Testis (tissue), 2 donors: ENCODE results near the gene HSPD1.
A peak's percentile ranks its signal among the peaks of the same experiment; 100 is the strongest.

Experiments
- POLR2A ChIP-seq: fragments of 450-650 bp; IDR thresholded peaks from one replicate; pipeline ENCODE4 v1.6.1; 2017; ENCODE audit warnings: antibody characterized with exemption, mild to moderate bottlenecking, moderate library complexity
- TF ChIP-seq, protein P1 (sequence below), 3 experiments: fragments of 450-650 bp in 2 of 3; fragments of 200-600 bp in 1 of 3; sonication (generic) in 1 of 3; IDR thresholded peaks; one replicate each; pipeline ENCODE4 v1.5.1; 2016 to 2019; ENCODE audit warnings: antibody characterized with exemption in 3 of 3, mild to moderate bottlenecking in 2 of 3, moderate library complexity in 1 of 3

DNA sequence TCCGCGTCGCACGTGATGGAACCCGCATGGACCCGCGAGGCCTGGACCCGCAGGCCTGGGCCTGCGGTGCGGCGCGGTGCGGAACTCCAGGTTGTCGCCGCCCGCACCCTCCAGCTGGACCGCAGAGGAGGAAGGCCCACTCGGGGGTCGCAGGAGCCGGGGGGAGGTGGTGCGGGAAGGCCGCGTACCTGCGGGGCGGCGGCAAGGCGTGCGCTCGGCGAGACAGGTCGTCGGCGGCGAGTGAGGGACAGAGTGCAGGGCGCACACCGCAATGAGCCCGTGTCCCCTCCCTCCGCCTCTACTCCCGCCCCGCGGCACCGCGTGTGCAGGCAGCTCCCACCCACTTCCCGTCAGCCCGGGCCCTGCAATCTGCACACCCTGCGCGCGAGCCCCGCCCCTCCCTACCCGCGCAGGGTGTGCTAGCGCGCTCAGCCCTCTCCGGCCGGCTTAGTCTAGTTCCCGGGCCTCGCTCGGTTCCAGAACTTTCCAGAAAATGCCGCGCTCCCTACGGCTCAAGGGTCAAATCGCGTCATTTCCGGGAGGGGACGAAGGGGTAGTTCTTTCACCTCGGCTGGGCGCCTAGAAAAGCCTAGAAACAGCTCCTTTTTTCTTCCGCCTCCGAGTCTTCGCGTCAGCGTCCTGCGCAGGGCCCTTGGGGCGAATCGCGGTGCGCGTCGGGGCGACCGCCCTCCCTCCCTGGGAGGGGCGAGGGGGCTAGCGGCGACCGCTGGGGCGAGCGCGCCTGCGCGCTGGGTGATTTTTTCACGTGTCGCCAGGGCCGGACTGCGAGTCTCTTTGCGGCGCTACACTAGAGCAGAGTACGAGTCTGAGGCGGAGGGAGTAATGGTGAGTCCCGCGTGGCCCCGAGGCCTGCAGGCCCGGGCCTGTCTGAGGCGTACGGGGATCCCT, at the start of gene HSPD1, which contains the start of gene HSPE1:
- TF ChIP-seq, protein P1, sequence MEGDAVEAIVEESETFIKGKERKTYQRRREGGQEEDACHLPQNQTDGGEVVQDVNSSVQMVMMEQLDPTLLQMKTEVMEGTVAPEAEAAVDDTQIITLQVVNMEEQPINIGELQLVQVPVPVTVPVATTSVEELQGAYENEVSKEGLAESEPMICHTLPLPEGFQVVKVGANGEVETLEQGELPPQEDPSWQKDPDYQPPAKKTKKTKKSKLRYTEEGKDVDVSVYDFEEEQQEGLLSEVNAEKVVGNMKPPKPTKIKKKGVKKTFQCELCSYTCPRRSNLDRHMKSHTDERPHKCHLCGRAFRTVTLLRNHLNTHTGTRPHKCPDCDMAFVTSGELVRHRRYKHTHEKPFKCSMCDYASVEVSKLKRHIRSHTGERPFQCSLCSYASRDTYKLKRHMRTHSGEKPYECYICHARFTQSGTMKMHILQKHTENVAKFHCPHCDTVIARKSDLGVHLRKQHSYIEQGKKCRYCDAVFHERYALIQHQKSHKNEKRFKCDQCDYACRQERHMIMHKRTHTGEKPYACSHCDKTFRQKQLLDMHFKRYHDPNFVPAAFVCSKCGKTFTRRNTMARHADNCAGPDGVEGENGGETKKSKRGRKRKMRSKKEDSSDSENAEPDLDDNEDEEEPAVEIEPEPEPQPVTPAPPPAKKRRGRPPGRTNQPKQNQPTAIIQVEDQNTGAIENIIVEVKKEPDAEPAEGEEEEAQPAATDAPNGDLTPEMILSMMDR (IDR thresholded peaks at IDR 0.05): no peak
- peak; percentile 87 for TF ChIP-seq POLR2A
